Glomerular endothelial cell (primary cell): ENCODE results near the gene AJAP1. TPM values are rescaled to one million over a fixed set of nuclear protein-coding genes. Genes with fewer than 3 reads are reported as not detected.

Source experiments
- DNase-seq: peaks from one replicate; pipeline ENCODE4 v3.0.0-alpha.2; 2011; ENCODE audit warnings: low read depth, low spot score; ENCODE audit errors: extremely low read depth
- total RNA-seq: library from RNA; depleted of rRNA; stranded (reverse); fragments of >200 nt; gene quantifications from 2 replicates; pipeline ENCODE4 v1.2.3, GENCODE V29; 2015

The AJAP1 gene
- total RNA-seq, 1 donor from 2014 or later: 0.06 TPM

- no peak for DNase-seq
Observed at GRCh38 chr1:4803335-4803734, 148.9 kb downstream of the AJAP1 start.

- no peak for DNase-seq
Observed at GRCh38 chr1:4805987-4806386, 151.6 kb downstream of the AJAP1 start.

GRCh38 chr1:4820543-4820942, 166.1 kb downstream of the AJAP1 start:
- DNase-seq: no peak

GRCh38 chr1:4825800-4826450, 171.5 kb downstream of the AJAP1 start:
- no peak for DNase-seq

- DNase-seq: no peak
Observed at GRCh38 chr1:4830707-4831106, 176.3 kb downstream of the AJAP1 start.

GRCh38 chr1:4836574-4836973, 182.2 kb downstream of the AJAP1 start:
- DNase-seq: no peak

- no peak for DNase-seq
Observed at GRCh38 chr1:4837031-4837600, 182.7 kb downstream of the AJAP1 start.

GRCh38 chr1:4837752-4838151, 183.3 kb downstream of the AJAP1 start:
- no peak for DNase-seq

GRCh38 chr1:4838231-4838630, 183.8 kb downstream of the AJAP1 start:
- no peak for DNase-seq
